ENCODE measurements around the gene CERK. TPM values are rescaled to one million over a fixed set of nuclear protein-coding genes. Genes with fewer than 3 reads are reported as not detected.

Gene CERK
- total RNA-seq, 1 donor from 2014 or later = 26.1 TPM

GRCh38 chr22:46663001-46663400 lies 75.1 kb downstream of the CERK start:
- H3K4me3 ChIP-seq = no peak overlapping the region
- ATAC-seq (no peak), DNase-seq (no peak)
- H3K27ac ChIP-seq = no peak overlapping the region
- no peaks in the 10 kb centered on the region for H3K4me1 ChIP-seq
- no peak for TF ChIP-seq CTCF (IDR thresholded peaks at IDR 0.05)
- H3K9me3 ChIP-seq = no peaks in the 10 kb centered on the region
- peaks cover 61% of the 10 kb centered on the region for H3K36me3 ChIP-seq
- intact Hi-C loops (cut with DNase I) = no loop called here
- H3K27me3 ChIP-seq (ENCODE audit: low read depth) = no peaks in the 10 kb centered on the region

- TF ChIP-seq CTCF (IDR thresholded peaks at IDR 0.05) = no peak
- H3K36me3 ChIP-seq = peaks cover 54% of the 10 kb centered on the region
- DNase-seq = no peak
Observed at GRCh38 chr22:46662226-46662625, 75.8 kb downstream of the CERK start.

GRCh38 chr22:46661221-46661851 lies 76.7 kb downstream of the CERK start:
- TF ChIP-seq CTCF (IDR thresholded peaks at IDR 0.05) = no peak
- ATAC-seq (peak in 1 of 2 donors; percentile 3), DNase-seq (no peak)
- peaks cover 45% of the 10 kb centered on the region for H3K36me3 ChIP-seq
- H3K9me3 ChIP-seq = no peaks in the 10 kb centered on the region
- intact Hi-C loops (cut with DNase I) = no loop called here
- no peaks in the 10 kb centered on the region for H3K4me1 ChIP-seq
- no peak overlapping the region for H3K4me3 ChIP-seq
- H3K27me3 ChIP-seq (ENCODE audit: low read depth) = no peaks in the 10 kb centered on the region
- no peak overlapping the region for H3K27ac ChIP-seq

More at GRCh38 chr22:46662226-46662625, 75.8 kb downstream of the CERK start:
- no peak for ATAC-seq
- Histone ChIP-seq H3K4me1 (no peaks in the 10 kb centered on the region), H3K27ac (no peak overlapping the region), H3K9me3 (no peaks in the 10 kb centered on the region), H3K27me3 (ENCODE audit: low read depth) (no peaks in the 10 kb centered on the region), H3K4me3 (no peak overlapping the region)
- intact Hi-C loops (cut with DNase I) = no loop called here

- Histone ChIP-seq H3K9me3 (no peaks in the 10 kb centered on the region), H3K27me3 (ENCODE audit: low read depth) (no peaks in the 10 kb centered on the region), H3K4me1 (no peaks in the 10 kb centered on the region), H3K27ac (no peak overlapping the region), H3K4me3 (no peak overlapping the region), H3K36me3 (peaks cover 38% of the 10 kb centered on the region)
- TF ChIP-seq CTCF (IDR thresholded peaks at IDR 0.05) = no peak
- ATAC-seq (peak; percentile 35 to 45), DNase-seq (no peak)
- intact Hi-C loops (cut with DNase I) = no loop called here
Observed at GRCh38 chr22:46660604-46661201, 77.3 kb downstream of the CERK start.

- Histone ChIP-seq H3K9me3 (no peaks in the 10 kb centered on the region), H3K27me3 (ENCODE audit: low read depth) (no peaks in the 10 kb centered on the region), H3K27ac (no peak overlapping the region), H3K36me3 (peaks cover 29% of the 10 kb centered on the region), H3K4me1 (no peaks in the 10 kb centered on the region), H3K4me3 (no peak overlapping the region)
- no peak for DNase-seq
- ATAC-seq = no peak
- intact Hi-C loops (cut with DNase I) = no loop called here
- no peak for TF ChIP-seq CTCF (IDR thresholded peaks at IDR 0.05)
Observed at GRCh38 chr22:46659791-46660186, 78.3 kb downstream of the CERK start.
